C1 segment of cervical spinal cord (tissue), 14 donors: ENCODE data around the gene SUPT4H1.
A peak's percentile ranks its signal among the peaks of the same experiment; 100 is the strongest.

ENCODE experiments used
- DNase-seq, 14 donors: peaks; one replicate each; lab custom pipeline; 2025; lab: John Stamatoyannopoulos, UW

Gene SUPT4H1

DNA sequence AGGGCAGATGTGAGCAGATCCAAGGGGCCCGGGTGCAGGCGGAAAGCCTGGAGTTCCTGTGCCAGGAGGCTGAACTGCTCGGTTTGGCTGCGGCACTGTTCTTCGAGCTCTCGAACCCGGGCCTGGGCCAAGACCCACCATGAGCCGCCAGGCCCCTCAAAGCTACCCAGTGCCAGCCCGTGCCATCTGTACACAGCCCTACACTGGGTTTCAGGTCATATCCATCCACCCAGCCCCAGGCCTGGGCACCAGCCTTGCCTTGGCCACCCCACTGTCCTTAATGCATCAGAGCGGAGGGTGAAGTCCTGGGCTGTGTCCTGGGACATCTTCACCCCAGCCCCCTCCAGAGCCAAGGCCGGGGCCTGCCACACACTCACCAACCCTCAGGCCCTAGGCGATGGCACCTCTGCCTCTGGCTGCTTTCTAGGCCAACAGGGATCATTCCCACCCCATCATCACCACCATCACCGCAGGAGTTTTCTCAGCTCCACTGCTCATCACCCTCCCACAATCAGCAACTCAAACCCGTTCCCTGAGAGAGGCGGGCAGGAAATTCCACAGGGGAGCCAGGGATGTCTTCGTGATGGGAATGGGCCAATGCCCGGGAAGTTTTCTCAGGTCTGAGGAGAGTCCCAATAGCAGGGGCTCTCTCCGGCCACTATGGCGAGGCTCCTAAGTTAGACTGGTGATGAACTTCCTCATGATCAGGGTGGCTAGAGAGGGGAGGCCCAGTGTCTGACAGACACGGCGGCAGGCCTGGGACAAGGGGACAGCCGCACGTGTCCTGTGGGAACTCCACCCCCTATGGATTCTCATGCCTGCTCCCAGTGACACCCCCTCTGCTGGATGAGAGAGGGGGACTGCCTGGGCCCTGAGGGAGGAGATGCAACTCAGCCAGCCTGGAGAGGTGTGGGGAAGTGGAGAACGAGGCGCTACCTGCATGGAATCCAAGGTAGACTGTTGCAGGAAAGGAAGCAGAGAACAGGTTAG is 32.5 kb downstream of the SUPT4H1 start:
- DNase-seq = no peak

DNA sequence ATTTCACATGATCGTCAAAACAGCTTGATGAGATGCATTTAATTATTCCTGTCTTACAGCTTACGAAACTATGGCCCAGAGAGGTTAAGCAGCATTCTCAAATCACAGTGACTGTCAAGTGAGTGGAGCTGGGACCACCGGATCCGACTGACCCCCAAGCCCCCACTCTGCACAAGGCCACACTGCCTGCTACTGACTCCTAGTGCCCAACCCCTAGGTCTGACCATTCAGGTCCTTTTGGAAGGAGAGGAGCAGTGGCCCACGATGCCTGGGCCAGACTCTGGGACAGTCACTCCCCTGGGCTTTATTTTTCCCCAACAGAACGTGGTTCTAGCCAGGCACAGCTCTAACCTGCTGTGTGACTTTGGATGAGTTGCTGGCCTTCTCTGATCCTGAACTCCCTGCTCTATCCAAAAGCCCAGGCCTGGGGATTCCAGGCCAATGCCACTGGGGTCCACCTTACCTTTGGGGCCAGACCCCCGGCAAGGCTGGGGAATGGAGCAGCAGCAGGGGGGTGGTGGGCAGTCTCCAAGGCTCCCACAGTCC is 33.3 kb downstream of the SUPT4H1 start:
- DNase-seq = no peak

DNA sequence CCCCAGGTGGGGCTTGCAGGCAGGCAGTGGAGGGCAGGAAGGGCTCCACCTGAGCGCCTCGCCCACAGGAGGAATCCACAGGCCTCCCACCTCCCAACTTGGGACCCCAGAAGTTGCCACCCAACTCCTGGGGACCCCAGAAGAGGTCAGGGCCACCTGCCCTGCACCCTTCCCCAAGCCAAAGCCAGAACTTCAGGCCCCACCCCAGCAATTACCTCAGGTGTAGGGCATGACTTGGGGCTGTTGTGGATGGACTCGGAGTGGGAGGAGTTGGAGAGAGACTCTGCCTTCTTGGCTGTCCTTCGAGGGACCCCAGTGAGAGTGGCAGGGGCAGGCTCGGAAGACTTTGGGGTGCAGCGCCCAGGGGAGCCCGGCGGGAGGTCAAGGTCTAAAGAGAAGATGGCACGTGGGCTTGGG is 33.9 kb downstream of the SUPT4H1 start:
- no peak for DNase-seq

DNA sequence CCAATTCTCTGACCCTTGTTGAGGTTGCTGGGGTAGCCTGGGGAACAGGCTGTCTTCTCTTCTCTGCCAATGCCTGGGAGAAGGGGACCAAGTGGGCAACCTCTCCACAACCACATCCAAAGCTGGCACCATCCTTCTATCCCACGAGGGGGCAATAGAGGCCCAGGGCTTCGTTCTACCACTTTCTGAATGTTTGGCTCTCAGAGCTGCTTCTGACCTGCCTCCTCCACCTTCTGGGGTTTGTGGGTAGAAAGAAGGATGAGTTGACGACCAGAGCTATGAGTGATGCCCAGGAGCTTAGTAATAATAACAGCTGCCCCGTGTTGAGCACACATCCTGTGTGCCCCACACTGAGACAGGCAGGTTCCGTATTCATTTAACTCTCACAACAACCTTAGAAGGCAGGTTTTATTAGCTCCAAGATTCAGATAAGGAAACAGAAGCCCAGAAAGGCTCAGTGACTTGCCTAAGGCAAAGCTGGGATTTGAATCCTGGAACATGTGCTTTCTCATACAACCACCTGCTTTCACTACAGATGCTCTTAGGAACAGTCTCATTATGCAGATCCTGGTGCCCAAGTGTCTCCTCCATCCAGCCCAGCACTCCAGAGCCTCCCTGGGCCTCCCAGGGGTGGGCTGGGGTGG is 34.5 kb downstream of the SUPT4H1 start:
- DNase-seq = no peak

DNA sequence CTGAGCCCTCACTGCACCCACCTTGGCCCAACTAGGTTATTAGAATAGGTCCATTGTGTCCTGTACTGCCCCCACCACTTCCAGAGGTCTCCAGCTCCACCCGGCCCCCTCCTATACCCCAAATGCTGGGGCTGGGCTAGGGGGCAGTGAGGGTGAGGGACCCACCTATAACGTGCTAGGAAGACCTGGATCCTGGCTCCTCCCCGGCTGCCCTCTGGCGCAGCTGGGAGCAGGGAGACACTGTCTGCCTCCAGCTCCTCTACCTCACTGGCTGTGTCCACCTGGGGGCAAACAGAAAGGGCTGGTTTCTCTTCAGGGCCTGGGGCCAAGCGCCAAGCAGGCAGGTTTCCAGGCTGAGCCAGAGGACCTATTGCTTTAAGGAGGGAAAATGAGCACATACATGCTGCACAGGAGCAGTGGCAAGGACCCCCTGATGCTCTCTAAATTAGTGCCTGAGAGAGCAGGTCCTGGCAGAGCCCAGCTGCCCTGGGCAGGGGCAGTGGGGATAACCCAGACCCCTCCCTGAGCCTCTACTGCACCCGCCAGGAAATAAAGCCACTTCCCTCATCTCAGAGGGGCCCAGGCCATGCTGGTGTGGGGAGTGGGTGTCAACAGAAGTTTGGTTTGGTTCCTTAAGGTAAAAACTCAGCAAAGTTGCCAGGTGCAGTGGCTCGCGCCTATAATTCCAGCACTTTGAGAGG is 35.6 kb downstream of the SUPT4H1 start:
- DNase-seq = no peak

DNA sequence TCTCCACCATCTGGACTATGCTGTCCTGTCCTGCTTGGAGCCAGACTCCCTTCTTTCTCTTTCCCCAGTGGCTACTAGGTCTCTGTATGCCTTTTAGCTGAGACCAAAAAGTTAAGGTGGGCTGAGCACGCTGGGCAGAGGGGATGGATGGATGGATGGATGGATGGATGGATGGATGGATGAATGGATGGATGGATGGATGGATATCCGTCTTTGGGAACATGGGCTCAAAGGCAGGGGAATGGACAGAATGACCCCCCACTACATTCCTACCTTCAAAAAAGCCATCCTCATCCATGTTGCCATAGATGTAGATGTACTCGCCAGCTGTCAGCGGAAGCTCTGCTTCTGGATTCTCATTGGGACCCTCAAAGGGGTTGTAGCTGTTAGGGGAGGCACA is 36.3 kb downstream of the SUPT4H1 start:
- no peak for DNase-seq

DNA sequence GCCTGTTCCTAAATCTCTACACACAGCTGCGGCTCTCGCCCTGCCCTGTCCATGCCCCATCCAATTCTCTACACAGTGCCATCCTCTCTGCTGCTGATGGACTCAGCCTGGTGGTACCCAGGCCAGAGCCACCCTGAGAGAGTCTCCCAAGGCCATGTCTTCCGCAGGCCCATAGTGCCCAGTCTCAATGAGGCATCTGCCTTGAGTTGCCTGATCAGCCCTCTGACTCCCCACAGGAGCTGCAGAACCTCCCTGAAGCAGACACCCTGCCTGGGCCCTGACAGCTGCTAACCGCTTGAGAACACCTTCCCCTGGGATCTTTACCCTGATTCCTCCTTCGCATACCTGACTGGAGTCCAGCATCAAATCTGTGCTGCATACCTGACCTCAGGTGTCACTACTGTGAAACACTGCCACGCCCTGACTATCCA is 36.7 kb downstream of the SUPT4H1 start:
- no peak for DNase-seq

DNA sequence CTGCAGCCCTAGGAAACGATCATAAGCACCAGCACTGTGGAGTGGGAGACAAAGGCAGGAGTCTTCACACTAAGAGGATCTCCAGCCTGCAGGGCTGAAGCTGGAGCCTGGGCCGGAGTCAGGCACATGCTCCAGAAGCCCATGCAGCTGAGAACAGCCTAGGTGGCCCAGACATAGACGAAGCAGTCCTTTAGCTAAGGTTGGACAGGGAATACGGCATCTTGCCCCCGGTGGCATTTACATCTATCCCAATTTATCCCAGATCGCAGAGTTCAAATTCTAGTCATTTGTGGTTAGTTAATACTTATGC is 37.3 kb downstream of the SUPT4H1 start:
- no peak for DNase-seq

DNA sequence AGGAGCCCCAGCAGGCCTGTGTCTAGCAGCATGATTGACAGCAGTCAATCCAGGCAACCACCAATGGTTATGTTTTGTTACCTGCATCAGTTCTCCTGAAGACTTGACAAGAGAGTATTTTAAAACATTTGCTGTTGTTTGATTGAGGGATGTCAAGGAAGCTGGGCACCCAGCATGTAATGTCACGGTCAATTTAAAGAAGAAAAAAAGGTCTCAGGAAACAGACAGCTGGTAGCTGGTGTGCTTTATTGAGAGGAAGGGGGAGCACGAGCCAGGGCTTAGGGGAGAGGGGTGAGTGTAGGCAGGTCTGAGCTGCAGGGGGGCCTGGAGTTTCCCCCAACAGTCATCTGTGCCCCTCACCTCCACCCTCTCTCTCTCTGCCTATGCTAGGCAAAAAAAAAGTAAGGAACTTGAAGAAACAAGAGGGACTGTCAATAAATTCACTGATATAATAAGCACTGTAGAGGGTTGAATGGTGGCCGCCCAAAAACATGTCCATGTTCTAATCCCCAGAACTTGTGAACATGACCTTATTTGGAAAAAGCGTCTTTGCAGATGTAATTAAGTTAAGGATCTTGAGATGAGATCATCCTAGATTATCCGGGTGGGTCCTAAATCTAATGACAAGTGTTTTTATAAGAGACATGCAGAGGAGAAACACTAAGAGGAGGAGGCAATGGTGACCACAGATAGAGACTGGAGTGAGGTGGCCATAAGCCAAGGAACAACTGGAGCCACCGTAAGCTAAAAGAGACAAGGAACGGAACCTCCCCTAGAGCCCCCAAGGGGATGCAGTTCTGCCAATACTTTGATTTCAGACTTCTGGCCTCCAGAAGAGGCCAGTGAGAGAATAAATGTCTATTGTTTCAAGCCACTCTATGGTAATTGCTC is 37.9 kb downstream of the SUPT4H1 start:
- no peak for DNase-seq

DNA sequence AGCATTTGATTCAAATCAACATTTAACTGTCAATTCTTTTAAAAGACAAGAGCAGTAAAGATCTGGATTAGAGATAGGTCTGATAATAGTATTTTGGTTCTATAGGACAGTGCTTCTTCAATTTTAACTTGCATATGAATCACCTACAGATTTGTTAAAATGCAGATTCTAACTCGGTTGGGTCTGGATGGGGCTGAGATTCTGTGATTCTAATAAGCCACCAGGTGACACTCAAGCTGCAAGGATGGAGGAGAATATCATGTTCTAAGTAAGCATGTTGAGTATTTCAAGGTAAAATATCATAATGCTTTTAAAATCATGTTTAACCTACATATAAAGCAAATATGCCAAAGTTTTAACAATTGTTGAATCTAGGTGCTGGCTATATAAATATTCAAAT is 39.2 kb downstream of the SUPT4H1 start:
- no peak for DNase-seq

DNA sequence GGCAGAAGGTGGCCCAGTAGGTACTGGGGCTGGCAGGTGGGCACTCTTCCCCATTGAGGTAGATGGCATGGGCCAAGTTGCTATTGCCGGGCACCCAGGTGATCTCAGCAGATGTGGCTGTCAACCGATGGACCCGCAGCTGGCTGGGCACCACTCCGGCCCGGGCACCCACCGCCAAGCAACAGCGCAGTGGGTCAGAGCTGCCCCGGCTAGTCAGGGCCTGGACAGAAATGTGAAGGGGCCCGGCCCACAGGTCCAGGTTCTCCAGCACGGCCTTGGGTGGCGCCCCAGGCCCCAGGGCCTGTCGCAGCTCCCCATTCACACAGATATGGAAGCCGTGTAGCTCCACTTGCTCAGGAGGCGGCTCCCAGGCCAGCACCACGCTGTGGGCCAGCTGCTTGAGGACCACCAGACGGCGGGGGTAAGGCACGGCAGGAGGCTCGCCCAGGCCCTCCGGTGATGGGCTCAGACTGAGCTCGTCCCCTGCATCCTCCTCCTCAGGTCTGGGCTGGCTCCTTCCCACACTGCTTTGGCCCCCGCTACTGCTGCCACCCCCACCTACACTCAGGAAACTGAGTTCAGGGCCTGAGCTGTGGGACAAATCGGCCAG is 39.9 kb downstream of the SUPT4H1 start:
- DNase-seq = no peak

DNA sequence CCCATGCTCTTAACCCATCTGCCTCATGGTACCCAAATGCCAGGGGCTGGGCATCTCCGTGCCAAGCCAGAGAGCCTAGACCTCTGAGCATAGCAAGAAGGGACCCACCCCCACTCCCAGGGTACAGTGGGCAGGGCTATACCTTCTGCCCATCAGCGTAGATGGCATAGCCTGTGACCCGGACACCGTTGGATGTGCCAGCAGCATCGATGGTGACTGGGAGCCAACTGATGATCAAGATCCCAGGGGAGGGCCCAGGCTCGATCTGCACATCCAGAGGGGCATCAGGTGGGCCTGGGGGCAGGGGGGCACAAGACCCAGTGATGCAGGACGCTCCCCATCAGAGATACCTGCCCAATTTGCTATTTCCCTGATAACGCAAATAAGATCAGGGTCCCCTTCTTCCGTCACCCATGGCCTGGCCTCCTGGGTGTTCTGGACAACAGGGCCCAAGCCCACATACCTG is 40.5 kb downstream of the SUPT4H1 start:
- DNase-seq = no peak

DNA sequence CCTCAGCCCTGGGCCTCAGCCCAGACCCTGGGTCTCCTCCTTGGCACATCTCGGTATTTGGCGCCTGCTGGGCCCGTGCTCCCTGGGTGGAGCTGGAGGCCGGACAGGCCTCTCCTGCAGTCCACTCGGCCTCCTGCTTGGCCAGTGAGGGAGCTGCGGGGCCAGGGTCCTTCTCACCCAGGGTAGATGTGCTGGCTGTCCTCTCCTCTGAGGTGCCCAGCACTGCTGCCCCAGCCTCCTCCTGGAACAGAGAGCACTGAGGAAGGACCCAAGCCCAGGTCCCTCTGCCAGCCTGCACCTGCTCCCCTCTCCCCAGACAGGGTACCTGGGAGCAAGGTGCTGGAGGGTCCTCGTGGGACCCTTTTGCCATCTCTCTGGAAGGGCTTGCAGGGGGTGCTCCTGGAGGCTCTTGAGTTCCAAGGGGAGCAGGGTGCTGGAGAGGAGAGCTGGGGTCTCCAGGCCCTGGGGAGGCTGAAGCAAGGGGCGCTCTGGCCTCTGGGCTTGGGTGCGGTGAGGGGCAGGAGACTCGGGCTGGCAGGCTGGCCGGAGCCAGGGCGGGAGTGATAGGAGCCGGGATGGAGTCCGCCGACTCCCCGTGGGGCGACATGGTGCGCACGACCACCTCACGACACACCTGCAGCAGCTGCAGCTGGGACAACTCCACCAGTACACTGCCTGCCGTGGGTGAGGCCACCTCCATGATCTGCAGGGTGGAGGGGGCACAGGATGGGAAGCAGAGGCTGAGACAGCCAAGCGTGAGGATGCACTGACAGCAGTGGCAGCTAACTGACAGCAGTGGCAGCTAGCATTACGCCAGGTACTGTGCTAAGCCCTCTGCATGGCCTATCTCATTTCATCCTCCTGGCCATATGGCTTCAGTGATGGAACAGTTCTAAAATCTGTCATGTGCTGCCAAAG is 41.2 kb downstream of the SUPT4H1 start:
- DNase-seq = peak in 1 of 14 donors; percentile 78

DNA sequence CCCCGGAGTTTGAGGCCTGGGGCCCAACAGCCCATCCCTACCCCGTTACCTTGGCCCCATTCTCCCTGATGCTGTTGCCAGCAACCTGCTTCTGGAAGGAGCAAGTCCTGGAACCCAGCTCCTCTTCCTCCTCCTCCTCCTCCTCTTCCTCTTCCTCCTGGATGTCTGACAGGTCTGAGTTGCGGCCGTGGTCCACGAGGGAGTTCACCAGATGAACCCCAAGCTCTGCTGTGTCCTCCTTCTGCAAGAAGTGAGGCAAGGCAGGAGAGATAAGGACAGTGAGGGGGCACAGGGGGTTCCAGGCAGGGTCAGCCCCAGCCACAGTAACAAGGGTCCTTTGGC is 42.1 kb downstream of the SUPT4H1 start:
- no peak for DNase-seq

DNA sequence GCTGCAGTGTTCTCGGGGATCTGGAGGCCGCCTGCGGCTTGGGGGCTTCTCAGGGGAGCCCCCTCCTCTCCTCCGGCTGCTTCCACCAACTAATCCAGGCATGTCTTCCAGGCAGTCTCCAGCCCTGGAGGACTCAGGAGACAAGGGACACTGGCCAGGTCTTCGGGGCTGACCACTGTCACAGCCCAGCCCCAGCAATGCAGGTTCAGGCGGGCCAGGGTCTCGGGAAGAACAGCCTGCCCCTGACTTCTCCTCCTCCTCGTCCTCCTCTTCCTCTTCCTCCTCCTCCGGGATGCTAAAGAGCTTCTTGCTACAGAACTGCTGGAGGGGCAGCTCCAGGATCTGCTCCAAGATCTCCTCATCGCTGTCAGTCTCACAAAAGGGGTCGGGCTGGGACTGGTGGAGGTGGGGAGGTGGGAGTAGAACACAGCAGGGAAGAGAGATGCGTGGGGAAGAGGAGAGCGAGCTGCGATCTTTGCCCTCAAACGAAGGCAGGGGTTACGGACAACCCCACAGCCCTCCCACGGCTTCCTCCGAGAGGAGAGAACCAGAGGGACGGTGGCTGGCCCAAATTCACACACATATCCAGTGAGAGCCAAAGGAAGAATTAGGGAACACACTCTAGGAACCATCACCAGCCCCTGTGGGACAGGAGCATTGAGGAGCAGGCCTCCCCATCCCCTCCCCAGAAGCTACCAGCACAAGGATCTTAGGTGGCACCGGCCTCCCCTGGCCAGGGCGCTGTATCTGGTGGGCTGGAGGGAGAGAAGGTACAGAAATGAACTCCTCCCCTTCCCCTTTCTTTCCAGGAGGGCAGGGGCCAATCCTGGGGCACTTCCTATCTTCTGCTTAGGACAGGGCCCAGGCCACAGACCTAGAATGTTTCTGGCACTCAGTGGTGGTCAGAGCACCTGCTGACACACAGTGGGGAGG is 42.8 kb downstream of the SUPT4H1 start:
- no peak for DNase-seq

DNA sequence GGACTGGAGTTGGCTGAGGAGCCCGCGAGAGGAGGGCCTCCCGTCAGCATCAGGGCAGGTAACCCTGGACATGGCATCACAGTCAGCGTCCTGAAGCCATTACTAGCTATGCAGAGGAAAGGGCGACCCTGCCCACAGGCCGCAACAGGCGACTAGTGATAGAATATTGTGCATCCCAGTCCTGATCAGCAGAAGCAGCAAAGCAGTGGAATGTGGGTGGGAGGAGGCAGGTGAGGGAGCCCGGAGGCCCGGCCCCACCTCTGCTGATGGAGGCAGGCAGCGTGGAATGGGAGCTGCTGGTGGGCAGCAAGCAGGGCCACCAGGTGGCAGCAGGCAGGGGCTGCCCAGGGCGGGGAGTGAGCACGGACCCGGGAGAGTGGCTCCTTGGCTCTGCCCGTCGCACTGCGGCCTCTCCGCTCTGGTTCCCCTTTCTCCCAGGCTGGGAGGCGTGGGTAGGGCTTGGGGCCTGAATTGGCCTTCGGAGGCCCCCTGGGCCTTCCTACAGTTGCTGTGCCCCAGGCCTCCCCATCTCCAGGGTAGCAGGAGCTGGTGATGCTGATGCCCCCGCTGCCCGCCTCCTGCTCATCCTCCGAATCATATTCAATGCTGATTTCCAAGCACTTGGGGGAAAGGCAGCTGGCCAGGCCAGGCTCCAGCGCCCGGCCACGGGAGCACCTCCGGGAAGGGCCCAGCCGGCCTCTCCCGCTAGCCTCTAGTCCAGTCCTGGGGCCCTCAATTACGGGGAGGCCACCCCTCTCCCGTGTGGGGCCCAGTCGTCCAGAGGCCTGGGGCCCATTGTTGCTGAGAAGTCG is 43.6 kb downstream of the SUPT4H1 start:
- no peak for DNase-seq

DNA sequence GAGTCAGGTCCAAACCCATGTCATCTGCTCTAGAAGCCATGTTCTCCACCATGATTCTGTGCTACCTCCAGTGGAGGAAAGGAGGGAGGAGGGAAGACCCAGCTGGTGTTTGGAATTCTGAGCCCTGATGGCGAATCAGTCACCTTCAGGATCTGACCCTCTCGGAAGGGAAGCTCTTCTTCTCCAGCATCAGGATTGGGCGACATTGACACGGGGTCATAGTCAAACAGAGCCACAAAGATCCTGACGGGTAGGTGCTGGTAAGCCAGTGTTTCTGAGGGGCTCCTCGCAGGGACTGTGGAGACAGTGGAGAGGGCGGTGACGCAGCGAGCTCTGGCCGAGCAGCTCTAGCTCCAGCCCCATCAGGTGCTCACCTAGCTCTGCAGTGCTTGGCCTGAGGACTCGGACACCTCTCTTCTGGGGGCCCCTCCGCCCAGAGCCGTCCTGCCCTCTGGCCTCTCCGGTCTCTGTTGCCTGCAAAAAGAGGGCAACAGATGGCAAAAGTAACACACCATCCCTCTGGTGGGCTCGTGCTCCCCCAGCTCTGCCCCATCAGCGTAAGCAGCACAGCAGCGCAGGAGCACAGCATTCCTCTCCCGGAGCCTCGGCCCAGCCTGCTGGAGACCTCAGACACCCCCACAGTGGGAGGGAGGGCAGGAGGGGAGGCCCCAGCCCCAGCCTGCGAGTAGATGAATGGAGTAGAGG is 44.4 kb downstream of the SUPT4H1 start:
- DNase-seq = no peak
